GM10248 (cell line): Measurements from ENCODE around the gene DEFB112.

ENCODE experiments used
- CTCF ChIA-PET: fragments of 300-600 bp; sonication (Branson Sonifier 250); formaldehyde crosslinking; extraction: SDS; loops from one replicate; lab custom pipeline; 2021; ENCODE audit warnings: antibody characterized with exemption; lab: Yijun Ruan, JAX
- POLR2A ChIA-PET: fragments of 350-650 bp; sonication (Branson Sonifier 250); formaldehyde crosslinking; extraction: SDS; loops from one replicate; lab custom pipeline; 2020; ENCODE audit warnings: antibody characterized with exemption; lab: Yijun Ruan, JAX
- DNase-seq: peaks from one replicate; pipeline ENCODE4 v3.0.0; 2012; ENCODE audit errors: extremely low spot score
- TF ChIP-seq, protein P1 (sequence below): IDR thresholded peaks from 2 replicates; pipeline ENCODE4 v1.5.1; 2012; ENCODE audit warnings: mild to moderate bottlenecking, low read depth; ENCODE audit errors: extremely low read depth, missing control alignments, control extremely low read depth

The DEFB112 gene, protein sequence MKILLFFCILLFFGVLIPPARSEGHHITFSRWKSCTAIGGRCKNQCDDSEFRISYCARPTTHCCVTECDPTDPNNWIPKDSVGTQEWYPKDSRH

DNA sequence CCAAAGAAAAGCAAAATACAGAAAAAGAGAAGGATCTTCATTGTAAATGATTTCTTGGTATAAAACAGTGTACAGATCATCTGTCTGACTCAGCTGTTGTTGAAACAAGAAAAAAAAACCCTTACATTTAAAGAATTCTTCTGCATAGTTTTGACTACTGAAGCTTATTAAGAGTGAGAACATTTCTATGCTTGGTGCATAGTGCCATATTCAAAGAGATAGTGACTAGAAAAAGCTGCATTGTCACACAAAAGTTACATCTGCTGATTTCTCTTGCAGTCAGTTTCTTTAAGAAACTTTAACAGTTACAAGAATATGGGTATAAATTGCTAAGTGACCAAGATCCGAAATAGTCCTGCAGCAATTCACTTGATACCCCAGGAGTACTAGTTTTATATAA is at the start of gene DEFB112:
TSS of gene DEFB112 (minus strand) at position 101 of the 400 bp plus-strand sequence. CDS start at position 41, 60 bp downstream.
- TF ChIP-seq, protein P1, sequence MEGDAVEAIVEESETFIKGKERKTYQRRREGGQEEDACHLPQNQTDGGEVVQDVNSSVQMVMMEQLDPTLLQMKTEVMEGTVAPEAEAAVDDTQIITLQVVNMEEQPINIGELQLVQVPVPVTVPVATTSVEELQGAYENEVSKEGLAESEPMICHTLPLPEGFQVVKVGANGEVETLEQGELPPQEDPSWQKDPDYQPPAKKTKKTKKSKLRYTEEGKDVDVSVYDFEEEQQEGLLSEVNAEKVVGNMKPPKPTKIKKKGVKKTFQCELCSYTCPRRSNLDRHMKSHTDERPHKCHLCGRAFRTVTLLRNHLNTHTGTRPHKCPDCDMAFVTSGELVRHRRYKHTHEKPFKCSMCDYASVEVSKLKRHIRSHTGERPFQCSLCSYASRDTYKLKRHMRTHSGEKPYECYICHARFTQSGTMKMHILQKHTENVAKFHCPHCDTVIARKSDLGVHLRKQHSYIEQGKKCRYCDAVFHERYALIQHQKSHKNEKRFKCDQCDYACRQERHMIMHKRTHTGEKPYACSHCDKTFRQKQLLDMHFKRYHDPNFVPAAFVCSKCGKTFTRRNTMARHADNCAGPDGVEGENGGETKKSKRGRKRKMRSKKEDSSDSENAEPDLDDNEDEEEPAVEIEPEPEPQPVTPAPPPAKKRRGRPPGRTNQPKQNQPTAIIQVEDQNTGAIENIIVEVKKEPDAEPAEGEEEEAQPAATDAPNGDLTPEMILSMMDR, result no peak
- no peak for DNase-seq
- ChIA-PET CTCF (no interaction called here), POLR2A (no interaction called here)

DNA sequence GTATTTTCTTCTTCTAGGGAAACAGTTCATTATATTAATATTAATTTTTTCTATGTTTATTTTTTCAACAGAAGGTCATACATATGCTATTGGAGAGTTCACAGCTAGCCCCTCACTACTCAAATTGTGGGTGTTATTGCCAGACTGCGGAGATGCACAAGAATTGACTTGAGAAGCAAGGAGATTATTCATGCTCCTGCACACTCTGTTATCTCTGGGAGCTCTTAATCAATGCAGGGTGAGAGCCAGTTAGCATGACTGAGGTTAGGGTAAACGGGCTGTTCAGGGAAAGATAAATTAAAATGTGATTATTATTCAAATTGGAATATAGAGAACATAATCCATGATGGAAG is 48.9 kb upstream of the DEFB112 start:
- TF ChIP-seq, protein P1, result no peak
- POLR2A ChIA-PET, result no interaction called here
- CTCF ChIA-PET, result interaction anchor here (1.3 to 1.9 kb wide), 2 partner anchors 9 to 14 kb away, joined by 3 to 7 read pairs; no protein-coding TSS in a partner anchor
- no peak for DNase-seq

DNA sequence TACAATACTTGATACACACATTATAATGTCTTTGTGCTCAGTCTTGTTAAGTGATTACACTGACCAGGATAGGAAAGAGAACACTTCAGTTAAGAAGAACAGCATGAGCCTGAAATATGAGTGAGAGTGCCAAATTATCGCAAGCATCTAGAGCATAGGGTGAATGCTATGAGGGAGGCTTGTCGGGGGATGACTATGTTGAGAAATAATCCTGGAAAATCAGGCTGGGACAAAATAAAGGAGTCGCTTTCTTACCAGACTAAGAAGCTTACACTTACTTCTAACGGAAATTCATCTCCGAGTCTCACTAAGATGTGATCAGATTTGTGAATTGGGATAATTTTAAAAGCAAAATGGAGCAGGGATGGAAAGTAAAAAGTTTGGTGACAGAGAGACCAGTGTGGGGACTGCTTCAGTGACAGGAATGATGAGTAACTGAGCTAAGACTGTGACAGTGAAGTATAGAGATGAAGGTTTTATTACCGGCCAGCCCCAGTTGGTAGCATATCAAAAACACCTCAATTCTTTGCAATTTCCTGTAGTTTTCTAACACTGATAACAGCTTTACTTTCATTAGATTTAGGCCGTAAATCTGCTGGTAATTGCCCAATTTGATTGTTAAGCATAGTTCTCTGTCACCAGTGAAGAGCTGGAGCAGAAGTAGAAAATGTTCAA is 48.4 kb upstream of the DEFB112 start:
- TF ChIP-seq, protein P1, result no peak
- CTCF ChIA-PET, result interaction anchor here (1.3 to 1.9 kb wide), 2 partner anchors 8 to 13 kb away, joined by 3 to 7 read pairs; no protein-coding TSS in a partner anchor
- POLR2A ChIA-PET, result no interaction called here
- DNase-seq, result no peak

DNA sequence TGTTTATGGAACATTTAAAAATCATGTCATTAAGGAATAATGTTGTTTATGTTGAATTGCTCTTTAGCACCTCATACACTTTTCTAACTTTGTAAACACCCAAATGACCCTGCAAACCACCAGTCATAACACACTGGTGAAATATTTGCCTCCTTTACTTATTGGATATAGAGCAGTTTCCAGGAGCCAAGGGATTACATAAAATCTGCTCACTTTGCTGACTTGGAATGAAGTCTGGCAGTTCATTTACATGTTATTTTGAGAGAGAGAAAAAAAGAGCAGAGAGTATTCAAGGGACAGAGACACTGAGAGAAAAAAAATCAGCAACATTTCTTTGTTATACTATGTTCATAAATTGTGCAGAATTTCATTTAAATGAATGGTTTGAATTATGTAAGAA is 46.6 kb upstream of the DEFB112 start:
- POLR2A ChIA-PET, result no interaction called here
- no peak for DNase-seq
- TF ChIP-seq, protein P1, result no peak
- CTCF ChIA-PET, result no interaction called here

DNA sequence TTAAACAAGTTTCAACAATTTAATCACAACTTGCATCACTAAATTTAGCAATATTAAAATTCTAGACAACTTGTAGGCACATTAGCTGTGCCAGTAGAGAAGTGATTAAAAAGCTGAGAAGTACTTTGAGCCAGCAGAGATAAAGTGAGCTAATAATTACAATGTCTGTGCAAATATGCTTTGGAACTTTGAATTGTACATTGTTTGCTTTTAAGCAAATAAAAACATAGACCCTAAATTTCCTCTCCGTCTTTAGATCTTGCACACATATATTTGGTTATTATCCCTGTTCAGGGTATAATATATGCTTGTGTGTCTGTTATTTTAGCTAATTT is 44.2 kb upstream of the DEFB112 start:
- TF ChIP-seq, protein P1, result no peak
- CTCF ChIA-PET, result interaction anchor here (1.1 kb wide), 1 partner anchor 9 kb away, joined by 3 read pairs; no protein-coding TSS in a partner anchor
- POLR2A ChIA-PET, result no interaction called here
- no peak for DNase-seq

DNA sequence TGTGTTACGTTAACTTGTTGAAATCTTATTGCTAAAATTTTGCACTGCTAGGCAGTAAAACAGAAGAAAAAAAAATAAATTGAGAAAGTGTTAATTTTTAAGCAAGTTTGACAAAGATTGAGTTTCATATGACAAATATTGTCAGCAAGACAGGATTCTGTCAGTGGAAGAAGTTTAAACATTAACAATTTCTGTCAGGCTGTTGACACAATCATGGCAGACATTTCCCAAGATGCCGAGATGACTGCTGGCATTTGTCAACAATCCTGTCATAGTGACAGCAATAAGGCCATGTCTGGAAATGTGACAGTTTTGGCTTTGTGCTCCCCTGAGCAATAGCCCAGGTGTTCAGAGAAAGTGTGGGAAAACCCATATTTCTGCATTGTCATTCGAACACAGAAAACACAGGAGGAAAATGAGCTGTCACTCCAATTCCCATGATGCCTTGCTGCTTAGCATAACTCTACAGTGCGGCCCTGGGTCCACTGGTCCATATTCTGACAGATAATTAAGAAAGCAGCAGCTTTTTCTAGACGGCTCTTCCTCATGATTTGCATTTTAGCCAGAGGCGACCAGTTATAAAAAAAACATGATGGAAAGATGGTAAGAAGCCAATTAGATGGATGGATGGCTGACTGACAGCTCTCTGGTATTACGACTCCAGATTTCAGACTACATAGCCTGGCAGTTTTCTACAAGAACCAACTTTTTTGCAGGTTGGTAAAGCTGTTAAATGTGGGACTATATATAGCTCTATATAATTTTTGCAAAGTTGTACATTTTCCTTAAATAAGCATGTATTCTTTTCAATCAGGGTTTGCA is 43.6 kb upstream of the DEFB112 start:
- TF ChIP-seq, protein P1, result no peak
- ChIA-PET CTCF (interaction anchor here (0.7 to 1.1 kb wide), 2 partner anchors 8 to 10 kb away, joined by 3 read pairs; no protein-coding TSS in a partner anchor), POLR2A (no interaction called here)
- no peak for DNase-seq
